ENCODE results near the gene MYBPHL.

MYBPHL gene, protein sequence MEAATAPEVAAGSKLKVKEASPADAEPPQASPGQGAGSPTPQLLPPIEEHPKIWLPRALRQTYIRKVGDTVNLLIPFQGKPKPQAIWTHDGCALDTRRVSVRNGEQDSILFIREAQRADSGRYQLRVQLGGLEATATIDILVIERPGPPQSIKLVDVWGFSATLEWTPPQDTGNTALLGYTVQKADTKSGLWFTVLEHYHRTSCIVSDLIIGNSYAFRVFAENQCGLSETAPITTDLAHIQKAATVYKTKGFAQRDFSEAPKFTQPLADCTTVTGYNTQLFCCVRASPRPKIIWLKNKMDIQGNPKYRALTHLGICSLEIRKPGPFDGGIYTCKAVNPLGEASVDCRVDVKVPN

DNA sequence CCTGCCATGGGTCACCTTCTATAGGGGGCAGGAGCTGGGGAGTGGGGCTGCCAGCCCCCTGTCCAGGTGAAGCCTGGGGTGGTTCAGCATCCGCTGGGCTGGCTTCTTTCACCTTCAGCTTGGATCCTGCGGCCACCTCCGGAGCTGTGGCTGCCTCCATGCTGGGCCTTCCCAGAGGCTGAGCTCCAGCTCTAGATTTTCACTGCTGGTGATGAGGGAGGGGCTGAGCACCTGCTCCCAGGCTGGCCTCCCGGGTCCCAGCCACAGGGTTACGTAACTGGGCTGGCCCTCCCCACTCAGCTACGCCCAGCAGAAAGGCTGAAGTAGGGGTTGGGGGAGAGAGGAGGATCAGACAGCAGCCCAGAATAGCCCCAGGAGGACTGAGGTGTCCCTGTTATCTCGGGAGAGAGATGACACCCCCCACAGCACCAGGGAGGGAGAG is at the start of gene MYBPHL:
TSS of gene MYBPHL (minus strand) at position 180 of the 442 bp plus-strand sequence. CDS start at position 160, 20 bp downstream.
- DNase-seq: no peak

DNA sequence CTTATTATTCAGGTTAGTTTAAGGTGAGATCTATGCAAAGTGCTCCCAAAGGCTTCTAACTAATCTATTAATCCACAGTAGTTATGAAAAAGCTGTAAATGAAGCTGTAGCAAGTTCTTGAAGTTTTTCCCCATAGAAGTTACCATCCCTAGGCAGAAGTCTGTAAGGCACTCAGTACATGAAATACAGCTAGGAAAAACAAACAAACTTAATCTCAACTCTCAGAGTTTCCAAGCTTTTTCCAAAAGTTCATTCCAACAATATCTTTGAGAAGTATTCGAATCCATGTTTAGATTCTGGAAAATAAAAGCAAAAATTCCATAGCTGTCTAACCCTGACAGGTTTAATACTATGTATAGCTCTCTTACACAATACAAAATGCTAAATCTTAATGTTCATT is 49.7 kb upstream of the MYBPHL start:
- DNase-seq: no peak

DNA sequence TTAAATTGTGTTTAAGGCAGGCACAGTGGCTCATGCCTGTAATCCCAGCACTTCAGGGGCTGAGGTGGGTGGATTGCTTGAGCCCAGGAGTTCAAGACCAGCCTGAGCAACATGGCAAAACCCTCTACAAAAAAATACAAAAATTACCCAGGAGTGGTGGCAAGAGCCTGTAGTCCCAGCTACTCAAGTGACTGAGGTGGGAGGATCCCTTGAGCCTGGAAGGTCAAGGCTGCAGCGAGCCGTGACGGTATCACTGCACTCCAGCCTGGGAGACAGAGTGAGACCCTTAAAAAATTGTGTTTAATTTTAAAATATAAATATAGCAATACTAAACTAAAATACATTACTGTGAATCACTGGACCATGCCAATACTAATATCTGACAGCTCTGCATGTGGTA is 48.1 kb upstream of the MYBPHL start:
- DNase-seq: no peak

DNA sequence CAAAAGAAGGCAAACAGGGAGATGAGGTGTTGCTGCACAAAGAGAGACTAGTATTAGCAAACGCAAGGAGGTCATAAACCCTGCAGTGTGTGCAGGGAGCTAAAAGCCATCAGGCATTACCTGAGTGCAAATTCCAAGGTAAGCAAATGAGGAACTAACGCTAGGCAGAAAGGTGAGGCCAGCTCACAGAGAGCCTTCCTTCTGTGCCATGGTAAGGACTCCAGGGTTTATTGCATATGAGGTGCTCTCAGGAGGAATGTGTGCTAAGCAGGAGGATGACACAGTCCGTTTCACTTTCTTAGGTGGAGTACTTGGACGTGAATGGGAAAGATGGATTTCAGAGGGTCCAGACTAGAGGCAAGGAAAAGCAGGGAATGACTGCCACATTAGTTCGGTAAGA is 44.6 kb upstream of the MYBPHL start:
- no peak for DNase-seq

DNA sequence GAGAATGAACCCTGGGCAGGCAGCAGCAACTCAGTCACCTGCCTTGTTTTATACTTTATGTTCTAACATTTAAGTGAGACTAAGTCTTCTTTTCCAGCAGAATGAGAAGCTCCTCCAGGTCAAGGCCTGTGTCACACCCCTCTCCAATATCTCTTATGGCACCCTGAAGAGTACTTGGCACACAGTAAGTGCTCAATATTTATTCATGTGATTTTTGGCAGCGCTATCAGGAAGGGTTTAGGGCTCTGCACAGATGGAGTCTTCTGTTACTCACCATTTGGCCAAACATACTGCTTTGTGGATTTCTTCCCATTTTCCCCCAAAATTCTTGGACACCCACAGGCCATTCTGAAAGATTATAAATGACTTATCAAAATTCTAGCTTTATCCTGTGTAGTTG is 43.8 kb upstream of the MYBPHL start:
- DNase-seq: no peak

DNA sequence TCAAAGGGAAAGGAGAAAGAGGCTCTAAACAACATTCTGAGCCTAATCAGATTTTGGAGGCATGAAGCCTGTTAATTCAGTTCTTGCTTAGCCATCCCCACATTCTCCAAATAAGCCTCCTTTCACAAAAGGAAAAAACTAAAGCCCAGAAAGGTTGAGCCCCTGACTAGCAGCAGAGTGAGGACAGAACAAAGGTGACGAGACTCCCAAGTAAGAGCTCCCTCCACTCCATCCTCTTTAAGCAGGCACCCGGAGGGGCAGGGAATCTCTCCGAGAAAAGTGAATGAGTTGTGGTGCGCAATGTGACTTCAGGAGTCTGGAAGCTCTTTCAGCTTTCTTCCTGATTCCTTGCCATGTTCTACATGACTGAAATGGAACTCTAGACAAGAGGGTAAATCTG is 43.4 kb upstream of the MYBPHL start:
- DNase-seq: no peak

DNA sequence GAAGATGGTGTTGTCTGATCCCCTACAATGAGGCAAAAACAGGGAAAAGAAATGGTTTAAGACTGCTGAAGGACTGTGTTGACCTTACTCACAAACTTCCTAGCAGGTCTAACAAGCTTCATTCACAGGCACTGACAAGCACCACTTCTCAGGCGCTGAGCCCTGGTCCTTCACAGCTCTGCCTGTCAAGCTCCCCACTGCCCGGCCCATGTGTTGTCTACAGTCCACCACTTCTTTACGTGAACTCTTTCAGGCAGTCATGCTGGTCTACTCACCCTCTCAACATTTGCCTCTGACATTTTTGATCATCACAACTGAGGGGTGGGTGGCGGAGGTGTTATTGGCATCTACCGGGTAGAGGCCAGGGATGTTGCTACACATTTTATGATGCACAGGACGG is 40.7 kb upstream of the MYBPHL start:
- no peak for DNase-seq

DNA sequence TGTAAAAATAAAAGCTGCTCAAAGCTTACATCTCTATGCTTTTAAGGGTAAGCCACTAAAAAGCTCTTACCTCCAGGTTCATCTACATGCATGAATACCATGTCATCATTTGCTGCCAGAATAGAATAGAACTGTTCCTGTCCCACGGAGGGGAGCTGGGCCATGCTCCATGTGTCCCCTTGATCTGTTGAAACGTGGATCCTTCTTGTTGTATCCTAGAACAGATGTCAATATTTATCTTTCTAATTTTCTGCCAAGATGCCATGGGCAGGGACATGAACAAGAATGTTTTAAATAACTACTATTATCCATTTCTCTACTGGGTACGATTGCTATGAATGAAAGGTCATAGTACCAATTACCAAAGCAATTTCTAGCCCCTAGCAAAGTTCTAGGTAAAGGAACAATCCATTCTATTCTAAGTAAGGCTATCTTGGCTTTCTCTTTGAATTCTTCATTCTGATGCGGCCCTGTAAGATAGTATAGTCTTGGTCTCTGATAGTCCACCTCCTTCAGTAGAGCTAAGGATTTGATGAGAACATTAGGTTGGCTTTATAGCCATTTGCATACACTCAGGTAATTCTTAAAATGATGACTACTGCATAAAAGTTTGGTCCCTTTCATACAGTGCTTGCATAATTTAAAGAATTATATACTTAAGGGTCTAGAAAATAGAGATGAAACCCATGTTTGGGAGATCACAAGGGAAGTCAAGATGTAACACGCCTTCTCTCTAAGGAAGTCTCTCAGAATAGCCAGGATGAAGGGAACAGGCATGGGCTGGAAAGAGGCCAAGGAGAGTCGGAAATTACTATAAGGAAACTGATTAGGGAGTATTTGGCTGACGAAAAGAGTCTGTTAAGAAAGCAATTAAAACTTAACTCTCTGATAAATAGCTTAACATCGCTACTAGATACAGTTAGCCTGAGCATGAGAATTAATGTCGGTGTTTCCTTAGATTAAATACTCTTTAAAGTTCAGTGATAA is 35.4 kb upstream of the MYBPHL start:
- DNase-seq: no peak

DNA sequence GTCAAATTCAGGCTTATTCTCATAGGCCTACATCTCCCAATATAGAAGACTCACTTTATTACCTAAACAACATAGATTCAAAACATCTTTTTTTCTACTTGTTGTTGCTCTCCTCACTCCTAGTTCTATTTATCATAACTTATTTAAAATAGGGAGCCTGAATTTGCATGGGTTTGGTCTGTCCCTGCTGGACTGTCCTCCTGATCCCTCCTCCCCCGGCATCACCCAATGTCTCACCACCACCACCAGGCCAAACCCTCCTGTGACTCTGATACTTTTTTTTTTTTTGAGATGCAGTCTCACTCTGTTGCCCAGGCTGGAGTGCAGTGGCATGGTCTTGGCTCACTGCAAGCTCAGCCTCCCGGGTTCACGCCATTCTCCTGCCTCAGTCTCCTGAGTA is 31.8 kb upstream of the MYBPHL start:
- DNase-seq: no peak

DNA sequence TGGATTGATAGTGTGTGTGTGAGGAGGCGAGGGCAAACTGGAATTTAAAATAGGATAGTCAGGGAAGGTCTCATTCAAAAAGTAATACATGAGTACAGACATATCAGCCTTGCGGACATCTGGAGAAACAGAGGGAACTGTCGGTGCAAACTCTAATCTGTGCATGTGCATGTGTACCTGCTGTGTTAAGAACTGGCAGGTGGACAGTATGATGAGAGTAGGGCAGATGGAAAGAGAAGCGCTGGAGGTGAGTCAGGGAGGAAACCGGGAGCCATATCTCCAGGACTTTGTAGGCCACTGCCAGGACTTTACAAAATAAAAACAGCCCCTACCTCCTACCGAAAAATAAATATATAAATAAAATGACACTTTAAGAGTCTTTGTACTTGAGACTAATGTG is 31.3 kb upstream of the MYBPHL start:
- DNase-seq: no peak

DNA sequence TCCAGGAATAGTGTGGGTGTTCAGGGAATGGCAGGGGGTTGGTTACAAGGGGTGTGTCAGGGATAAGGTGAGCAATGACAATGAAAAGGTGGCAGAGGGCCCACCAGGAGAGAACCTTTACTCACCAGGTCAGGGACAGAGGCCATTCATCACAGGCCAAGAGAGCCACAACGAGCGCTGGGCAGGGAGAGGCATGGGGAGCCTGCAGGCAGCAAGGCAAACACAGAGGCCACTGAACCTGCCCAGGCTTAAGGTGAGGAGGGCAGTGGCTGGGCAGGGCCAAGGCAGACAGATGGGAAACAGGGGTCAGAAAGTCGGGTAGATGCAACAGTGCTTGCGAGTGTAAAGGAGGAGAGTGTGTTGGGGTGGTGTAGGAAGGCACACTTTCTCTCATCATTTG is 28.3 kb upstream of the MYBPHL start:
- no peak for DNase-seq

DNA sequence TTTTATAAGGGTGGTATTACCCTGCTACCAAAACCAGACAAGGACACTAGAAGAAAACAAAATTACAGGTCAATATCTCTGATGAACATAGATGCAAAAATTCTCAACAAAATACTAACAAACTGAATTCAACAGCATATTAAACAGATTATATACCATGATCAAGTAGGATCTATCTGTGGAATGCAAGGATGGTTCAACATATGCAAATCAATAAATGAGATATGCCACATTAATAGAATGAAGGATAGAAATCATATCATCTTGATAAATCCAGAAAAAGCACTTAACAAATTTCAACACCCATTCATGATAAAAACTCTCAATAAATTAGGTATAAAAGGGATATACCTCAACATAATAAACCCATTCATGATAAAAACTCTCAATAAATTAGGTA is 24.3 kb upstream of the MYBPHL start:
- no peak for DNase-seq

DNA sequence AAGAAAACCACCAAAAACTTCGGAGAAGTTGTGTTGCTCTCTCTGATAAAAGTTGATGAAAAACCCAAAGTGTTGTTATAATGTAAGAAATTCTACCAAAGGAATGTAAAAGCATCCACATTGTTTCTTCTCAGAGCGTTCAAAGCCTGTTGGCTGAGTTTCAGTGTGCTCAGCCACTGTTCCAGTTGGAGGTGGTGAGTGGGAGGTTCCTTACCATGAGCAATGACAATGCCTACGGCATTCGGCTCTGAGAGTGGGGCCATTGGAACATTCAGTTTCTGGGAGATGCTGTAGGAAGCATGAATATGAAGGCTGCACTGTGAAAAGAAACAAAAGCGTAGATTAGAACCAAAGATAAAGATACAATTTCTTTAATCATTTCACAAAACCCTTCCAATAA is 20.5 kb upstream of the MYBPHL start:
- DNase-seq: no peak

DNA sequence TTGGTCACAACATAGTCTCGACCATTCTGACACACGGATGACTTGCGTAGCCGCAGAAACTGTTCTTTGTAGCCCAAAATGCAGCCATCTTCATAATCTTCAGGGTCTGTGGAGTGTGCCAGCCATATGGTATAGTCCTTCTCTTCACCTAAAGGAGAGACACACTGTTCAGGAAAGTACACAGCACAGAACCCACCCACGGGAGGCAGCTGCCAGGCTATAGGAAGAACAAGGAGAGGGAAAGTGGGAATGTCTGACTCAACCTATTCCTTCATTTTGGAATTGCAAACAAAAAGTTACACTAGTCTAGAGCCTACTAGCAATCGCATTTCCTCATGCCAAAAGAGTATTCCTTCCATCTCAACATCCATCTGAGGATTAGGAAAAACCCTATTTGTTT is 16.2 kb upstream of the MYBPHL start:
- DNase-seq: no peak

DNA sequence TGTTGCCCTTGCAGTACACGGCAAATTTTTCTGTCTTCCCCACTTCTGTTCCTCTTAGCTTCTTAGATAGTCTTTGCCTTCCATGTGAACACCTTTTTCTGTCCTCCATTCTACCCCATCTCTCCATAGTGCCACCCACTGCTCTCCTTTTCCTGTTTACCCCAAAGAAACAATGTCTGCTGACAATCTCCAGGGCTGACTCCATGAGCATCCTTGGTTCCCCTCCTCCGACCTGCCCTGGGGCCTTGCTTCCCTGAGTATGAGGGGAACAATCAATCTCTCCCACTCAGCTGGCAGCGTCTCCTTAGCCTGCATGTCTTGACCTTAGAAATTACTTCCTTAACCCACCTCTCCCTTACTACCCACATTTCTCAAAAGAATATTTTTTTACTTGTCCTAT is 12.3 kb upstream of the MYBPHL start:
- no peak for DNase-seq

DNA sequence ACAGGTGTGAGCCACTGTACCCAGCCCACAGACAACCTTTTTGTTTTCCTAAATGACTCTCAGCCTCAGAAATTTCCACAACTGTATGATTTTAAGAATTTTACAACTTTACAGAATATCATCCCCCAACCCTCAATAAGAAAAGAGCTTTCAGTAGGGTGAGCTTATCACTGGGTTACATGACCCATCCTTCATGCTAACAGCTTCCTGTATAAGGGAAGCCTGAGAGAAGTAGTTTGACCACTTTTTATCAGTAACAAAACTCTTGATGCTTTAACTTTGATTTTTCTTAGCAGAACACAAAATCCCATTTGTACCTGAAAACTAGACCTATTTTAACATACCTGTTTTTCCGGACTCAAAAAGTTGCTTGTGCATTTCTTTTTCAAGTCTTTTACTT is 9.7 kb upstream of the MYBPHL start:
- no peak for DNase-seq

DNA sequence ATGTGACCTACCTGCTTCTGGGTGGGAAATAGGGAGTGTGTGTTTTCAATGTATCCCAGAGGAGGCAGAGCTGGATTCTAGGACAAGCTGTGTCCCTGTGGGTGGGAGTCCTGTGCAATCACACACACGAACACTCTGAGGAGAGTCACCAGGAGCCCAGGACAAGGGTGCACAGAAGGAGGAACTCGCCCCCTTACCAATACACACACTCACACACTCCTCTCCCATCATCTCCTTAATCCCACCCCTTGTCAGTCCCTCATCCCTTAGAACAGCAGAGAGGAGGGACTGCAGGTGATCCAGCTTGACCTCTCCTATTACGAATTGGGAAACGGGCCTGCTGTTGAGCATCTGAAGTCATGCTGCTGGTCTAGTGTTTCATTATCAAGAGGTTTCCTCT is 8.5 kb upstream of the MYBPHL start:
- DNase-seq: no peak

DNA sequence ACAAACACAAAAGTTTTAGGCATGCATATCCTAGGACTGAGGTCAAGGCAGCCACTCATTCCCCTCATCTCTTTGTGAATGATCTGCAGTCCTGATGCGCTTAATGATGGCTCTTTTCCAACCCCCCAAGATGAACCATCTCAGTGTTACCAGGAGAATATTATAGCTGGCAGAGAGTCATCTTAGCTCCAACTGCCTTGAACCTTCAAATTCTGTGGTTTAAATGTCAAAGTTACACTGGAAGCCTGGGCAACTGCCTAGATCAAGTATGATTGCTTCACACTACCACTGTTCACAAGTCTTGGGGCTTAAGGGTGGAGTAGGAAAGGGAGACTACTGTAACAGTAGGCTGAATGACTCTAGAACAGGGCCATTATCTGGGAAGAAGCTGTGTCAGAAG is 8.0 kb upstream of the MYBPHL start:
- DNase-seq: no peak

DNA sequence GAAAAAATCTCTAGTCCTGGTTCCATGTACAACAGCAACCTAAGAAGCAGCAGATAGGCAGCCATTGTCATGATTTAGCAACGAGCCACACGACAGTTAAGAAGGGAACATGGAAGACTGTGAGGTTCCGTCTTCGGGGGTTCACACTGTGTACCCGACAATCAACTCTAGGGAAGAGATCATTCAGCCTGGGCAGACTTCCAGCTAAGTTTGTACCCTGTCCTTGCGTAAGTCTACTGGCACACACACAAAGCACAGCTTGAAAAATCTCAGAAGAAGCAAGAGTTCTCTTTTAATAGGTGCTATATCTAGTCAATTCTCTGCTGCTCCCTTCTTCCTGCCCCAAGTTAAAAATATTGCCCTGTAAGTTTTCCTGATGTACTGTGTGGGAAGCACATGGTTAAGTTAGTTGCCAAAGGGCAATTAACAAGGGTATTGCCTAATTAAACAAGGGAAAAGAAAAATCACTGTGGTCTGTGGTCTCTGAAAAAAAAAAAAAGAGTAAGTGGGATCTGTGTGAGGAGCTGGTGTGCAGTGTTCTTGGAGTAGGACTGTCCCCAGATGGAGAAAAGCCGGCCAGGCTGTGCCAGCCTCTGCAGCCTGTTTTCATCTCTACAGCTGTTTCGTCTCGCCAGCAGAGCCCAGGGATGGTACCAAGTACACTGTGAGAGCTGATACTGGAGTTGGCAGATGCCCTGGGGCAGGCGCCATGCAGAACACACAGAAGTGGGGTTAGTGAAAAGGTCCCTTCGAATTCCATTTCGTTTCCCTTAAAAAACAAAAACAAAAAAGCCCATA is 6.4 kb upstream of the MYBPHL start:
- no peak for DNase-seq

DNA sequence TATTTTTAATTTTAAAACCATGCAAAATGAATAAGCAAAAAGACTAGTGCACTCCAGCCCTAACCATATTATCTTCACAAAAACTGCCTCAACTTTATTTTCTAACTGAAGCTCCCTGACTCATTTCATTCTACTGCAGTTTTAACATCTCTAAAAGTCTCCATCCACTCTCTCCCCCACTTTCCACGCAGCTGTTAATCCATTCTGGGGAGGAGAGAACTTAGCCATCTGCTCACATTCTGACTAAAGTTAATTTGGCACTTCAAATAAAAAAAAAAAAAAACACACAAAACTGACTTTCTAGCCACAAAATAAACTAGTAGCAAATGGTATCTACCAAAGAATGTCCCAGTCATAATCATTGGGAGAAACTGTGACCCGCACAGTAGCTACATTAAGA is 5.4 kb upstream of the MYBPHL start:
- no peak for DNase-seq

DNA sequence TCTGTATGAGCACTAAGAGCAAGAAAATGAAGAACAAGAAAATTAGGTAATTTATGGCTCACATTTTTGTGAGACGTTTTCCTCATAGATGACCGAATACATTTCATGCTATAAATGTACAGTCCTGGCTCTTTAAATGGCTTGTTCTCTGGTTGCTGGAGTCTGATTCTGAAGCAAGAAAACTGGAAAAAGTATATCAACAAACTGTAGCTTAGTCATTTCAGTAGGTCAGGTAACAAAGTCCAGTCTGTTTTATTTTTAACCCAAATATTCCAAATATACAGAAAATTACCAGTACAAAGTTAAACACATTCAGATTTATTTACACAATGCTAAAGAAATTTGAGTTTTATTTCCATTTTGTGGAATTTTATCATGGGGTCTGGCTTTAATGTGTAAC is 2.5 kb upstream of the MYBPHL start:
- DNase-seq: no peak

DNA sequence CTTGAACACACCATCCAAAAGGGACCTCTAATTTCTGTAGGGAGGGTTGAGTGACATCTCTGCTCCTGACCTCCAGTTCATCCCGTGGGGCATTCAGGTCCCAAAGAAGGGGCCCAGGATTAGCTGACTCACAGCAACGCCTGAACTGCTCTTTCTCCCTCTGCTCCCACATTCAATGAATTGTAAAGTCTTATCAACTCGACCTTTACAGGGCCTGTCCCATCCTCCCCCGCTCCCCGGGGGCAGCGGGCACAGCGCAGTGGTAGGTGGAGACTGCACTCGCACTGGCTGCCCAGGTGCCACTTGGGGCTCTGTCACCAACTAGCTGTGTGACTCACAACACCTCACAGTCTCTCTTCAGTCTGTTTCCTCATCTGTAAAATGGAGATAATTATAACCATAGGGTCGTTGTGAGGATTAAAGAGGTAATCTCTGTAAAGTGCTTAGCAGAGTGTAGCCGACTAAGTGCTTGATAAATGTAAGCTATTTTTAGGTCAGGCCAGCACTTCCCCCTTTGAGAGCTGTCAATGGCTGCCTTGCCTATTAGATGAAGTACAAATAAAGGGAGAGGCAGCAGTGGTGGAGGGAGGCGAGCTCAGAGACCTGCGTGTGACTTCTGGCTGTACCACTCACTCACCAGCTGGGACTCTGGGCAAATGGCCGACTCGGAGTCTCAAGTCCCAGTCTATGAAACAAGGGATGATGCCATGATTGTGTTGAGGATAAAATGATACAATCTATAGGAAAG is 637 bp upstream of the MYBPHL start:
- no peak for DNase-seq

All from femur (tissue), 1 donor.